HL-60 (cell line): Measurements from ENCODE around the gene GRK5.

Experiments
- DNase-seq, 2 experiments: peaks; one replicate each; pipeline ENCODE4 v3.0.0-alpha.2; 2010 to 2020; ENCODE audit warnings: low read depth in 1 of 2, low spot score in 1 of 2
- H3K27ac ChIP-seq: fragments of 250-450 bp; sonication (Bioruptor Pico); replicated peaks from 2 replicates; pipeline ENCODE4 v1.5.1; 2020; ENCODE audit warnings: mild to moderate bottlenecking, moderate library complexity
- H3K27me3 ChIP-seq: fragments of 250-450 bp; sonication (Bioruptor Pico); 2 replicates; pipeline ENCODE4 v1.5.1; 2021; ENCODE audit warnings: mild to moderate bottlenecking, moderate library complexity; ENCODE audit not compliant: insufficient read depth, poor library complexity, severe bottlenecking
- H3K4me3 ChIP-seq: replicated peaks from 2 replicates; pipeline ENCODE4 v1.5.1; 2011; ENCODE audit warnings: mild to moderate bottlenecking, control low read depth, low read length; ENCODE audit not compliant: insufficient read depth
- CTCF ChIP-seq: IDR thresholded peaks from one replicate; pipeline ENCODE4 v1.5.1; 2011; ENCODE audit warnings: low read length, control low read depth, inconsistent platforms; ENCODE audit not compliant: insufficient read depth
- GABPA ChIP-seq: IDR thresholded peaks from 2 replicates; pipeline ENCODE4 v1.6.1; 2012; ENCODE audit warnings: low read depth
- POLR2AphosphoS5 ChIP-seq: IDR thresholded peaks from 2 replicates; pipeline ENCODE4 v1.6.1; 2012; ENCODE audit warnings: low read depth
- REST ChIP-seq: IDR thresholded peaks from 2 replicates; pipeline ENCODE4 v1.6.1; 2012; ENCODE audit warnings: low read depth; ENCODE audit not compliant: insufficient replicate concordance
- SPI1 ChIP-seq: IDR thresholded peaks from 2 replicates; pipeline ENCODE4 v1.6.1; 2012; ENCODE audit warnings: low read depth, mild to moderate bottlenecking, borderline replicate concordance

Gene GRK5

GRCh38 chr10:119333146-119333792 is 125.9 kb downstream of the GRK5 start:
- DNase-seq = no peak
- no peak for TF ChIP-seq CTCF
- TF ChIP-seq GABPA = no peak
- TF ChIP-seq SPI1 = no peak
- TF ChIP-seq REST = no peak
- TF ChIP-seq POLR2AphosphoS5 = no peak

GRCh38 chr10:119335671-119336353 is 128.4 kb downstream of the GRK5 start:
- TF ChIP-seq CTCF (no peak), SPI1 (no peak), POLR2AphosphoS5 (no peak)
- DNase-seq = no peak
- H3K4me3 ChIP-seq = no peak overlapping the region
- H3K27me3 ChIP-seq = no peaks in the 10 kb centered on the region
- no peak overlapping the region for H3K27ac ChIP-seq

More at GRCh38 chr10:119333146-119333792, 125.9 kb downstream of the GRK5 start:
- H3K27ac ChIP-seq = no peak overlapping the region
- H3K4me3 ChIP-seq = no peak overlapping the region
- no peaks in the 10 kb centered on the region for H3K27me3 ChIP-seq

- no peak for DNase-seq
- Histone ChIP-seq H3K27me3 (no peaks in the 10 kb centered on the region), H3K27ac (no peak overlapping the region), H3K4me3 (no peak overlapping the region)
- no peak for TF ChIP-seq GABPA
- no peak for TF ChIP-seq SPI1
Measured at GRCh38 chr10:119336599-119336998, 129.2 kb downstream of the GRK5 start.

GRCh38 chr10:119337223-119337622 is 129.9 kb downstream of the GRK5 start:
- TF ChIP-seq REST (no peak), SPI1 (no peak), GABPA (no peak), CTCF (no peak), POLR2AphosphoS5 (no peak)
- DNase-seq = no peak
- Histone ChIP-seq H3K27ac (no peak overlapping the region), H3K27me3 (no peaks in the 10 kb centered on the region), H3K4me3 (no peak overlapping the region)
